Endometrial microvascular endothelial cells (primary cell): ENCODE data around the gene DNAAF3. TPM values are rescaled to one million over a fixed set of nuclear protein-coding genes. Genes with fewer than 3 reads are reported as not detected.

Experiments
- total RNA-seq: library from RNA; depleted of rRNA; stranded (reverse); fragments of >200 nt; gene quantifications from one replicate; pipeline ENCODE4 v1.2.3, GENCODE V29; 2015; ENCODE audit errors: inconsistent ontology term

The DNAAF3 gene
- total RNA-seq, 1 donor from 2014 or later: not detected

Other genes starting within 250 kb of the DNAAF3 start
- gene NLRP7, start 219.1 kb downstream of the DNAAF3 start, total RNA-seq: not detected
- gene NLRP2, start 200.2 kb downstream of the DNAAF3 start, total RNA-seq: 3.0 TPM
- not detected for gene GP6, start 128.3 kb downstream of the DNAAF3 start, total RNA-seq
- gene RDH13, start 103.5 kb downstream of the DNAAF3 start, total RNA-seq: 9.8 TPM
- gene EPS8L1, start 90.7 kb downstream of the DNAAF3 start, total RNA-seq: 4.7 TPM
- 81.4 TPM for gene PPP1R12C, start 49.0 kb downstream of the DNAAF3 start, total RNA-seq
- gene TNNT1, start 17.4 kb downstream of the DNAAF3 start, total RNA-seq: not detected
- gene TNNI3, start 8.9 kb downstream of the DNAAF3 start, total RNA-seq: not detected
- gene SYT5, start 13.7 kb upstream of the DNAAF3 start, total RNA-seq: not detected
- 1.9 TPM for gene PTPRH, start 42.9 kb upstream of the DNAAF3 start, total RNA-seq
- gene TMEM86B, start 62.1 kb upstream of the DNAAF3 start, total RNA-seq: 1.1 TPM
- 63.8 TPM for gene PPP6R1, start 92.4 kb upstream of the DNAAF3 start, total RNA-seq
- gene HSPBP1, start 113.5 kb upstream of the DNAAF3 start, total RNA-seq: 26.7 TPM
- gene BRSK1, start 117.4 kb upstream of the DNAAF3 start, total RNA-seq: 1.1 TPM
- not detected for gene TMEM150B, start 158.7 kb upstream of the DNAAF3 start, total RNA-seq
- gene KMT5C, start 173.3 kb upstream of the DNAAF3 start, total RNA-seq: 4.3 TPM
- not detected for gene COX6B2, start 188.1 kb upstream of the DNAAF3 start, total RNA-seq
- gene GARIN5B, start 196.6 kb upstream of the DNAAF3 start, total RNA-seq: not detected
- not detected for gene IL11, start 203.8 kb upstream of the DNAAF3 start, total RNA-seq
- not detected for gene TMEM190, start 210.2 kb upstream of the DNAAF3 start, total RNA-seq
- gene TMEM238, start 217.7 kb upstream of the DNAAF3 start, total RNA-seq: not detected
- gene RPL28, start 219.3 kb upstream of the DNAAF3 start, total RNA-seq: 298 TPM
- 101 TPM for gene UBE2S, start 241.2 kb upstream of the DNAAF3 start, total RNA-seq